ENCODE measurements around the gene TBC1D12.

DNA sequence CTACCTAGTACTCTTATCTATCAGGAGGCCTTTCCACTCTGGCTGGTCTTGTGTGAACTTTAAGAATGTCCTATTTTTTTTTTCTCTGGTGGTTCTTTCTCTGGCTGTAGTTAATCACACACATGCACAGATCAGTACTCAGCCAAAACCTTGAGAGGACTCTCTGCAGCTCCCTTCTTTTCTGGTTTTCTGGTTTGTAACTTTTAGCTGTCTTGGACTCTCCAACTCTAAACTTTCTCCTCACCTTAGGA, 88.4 kb downstream of the TBC1D12 start:
- no peak for TF ChIP-seq EZH2 (IDR thresholded peaks at IDR 0.05; ENCODE audit: low read depth)
- TF ChIP-seq, protein P1, sequence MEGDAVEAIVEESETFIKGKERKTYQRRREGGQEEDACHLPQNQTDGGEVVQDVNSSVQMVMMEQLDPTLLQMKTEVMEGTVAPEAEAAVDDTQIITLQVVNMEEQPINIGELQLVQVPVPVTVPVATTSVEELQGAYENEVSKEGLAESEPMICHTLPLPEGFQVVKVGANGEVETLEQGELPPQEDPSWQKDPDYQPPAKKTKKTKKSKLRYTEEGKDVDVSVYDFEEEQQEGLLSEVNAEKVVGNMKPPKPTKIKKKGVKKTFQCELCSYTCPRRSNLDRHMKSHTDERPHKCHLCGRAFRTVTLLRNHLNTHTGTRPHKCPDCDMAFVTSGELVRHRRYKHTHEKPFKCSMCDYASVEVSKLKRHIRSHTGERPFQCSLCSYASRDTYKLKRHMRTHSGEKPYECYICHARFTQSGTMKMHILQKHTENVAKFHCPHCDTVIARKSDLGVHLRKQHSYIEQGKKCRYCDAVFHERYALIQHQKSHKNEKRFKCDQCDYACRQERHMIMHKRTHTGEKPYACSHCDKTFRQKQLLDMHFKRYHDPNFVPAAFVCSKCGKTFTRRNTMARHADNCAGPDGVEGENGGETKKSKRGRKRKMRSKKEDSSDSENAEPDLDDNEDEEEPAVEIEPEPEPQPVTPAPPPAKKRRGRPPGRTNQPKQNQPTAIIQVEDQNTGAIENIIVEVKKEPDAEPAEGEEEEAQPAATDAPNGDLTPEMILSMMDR (conservative IDR thresholded peaks at IDR 0.05) = no peak

Measured in PC-9 (cell line).